Measurements from ENCODE around the gene F2RL3.

Gene F2RL3

GRCh38 chr19:16875584-16876555 is 12.9 kb upstream of the F2RL3 start:
- no peak for DNase-seq

GRCh38 chr19:16876904-16877361 is 11.9 kb upstream of the F2RL3 start:
- DNase-seq = no peak

DNA sequence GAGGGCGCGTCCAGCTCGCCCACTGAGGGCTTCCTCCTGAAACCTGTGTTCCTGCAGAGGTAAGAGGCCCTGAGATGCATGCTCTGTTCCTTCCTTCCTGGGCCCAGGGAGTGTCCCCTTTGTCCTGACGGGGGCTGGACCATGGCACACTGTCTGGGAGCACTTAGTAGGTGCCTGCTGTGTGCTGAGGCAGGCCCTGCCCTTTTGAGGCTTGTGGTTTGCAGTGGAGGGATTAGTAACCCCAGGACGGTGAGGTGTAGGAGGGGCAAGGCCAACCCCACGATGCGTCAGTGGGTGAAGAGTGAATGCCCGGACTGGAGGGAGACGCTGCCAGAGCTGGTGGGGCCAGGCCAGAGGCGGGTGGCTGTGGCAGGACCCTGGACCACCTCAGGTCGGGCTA is 11.2 kb upstream of the F2RL3 start:
- DNase-seq = no peak

DNA sequence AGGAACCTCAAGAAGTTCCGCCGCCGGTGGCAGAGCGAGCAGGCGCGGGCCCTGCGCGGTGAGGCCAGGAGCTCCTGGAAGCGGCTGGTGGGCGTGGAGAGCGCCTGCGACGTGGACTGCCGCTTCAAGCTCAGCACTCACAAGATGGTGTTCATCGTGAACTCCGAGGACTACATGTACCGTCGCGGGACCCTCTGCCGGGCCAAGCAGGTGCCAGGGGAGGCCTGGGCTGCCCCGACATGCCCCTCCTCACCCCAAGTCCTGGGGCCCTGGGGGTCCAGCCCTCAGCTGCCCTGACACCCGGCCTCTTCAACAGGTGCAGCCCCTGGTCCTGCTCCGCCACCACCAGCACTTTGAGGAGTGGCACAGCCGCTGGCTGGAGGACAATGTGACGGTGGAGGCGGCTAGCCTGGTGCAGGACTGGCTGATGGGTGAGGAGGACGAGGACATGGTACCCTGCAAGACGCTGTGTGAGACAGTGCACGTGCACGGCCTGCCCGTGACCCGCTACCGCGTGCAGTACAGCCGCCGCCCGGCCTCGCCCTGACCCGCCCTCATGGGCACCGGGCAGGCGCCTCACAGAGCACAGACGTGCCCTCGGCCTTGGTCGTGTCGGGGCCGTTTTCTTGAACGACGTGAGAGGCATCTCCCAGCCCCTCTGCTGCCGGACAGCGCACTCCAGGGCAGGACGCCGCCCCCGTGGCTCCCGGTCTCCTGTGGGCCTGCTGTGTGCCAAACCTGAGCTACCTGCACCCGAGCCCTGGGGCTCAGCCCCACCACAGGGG is 10.4 kb upstream of the F2RL3 start:
- DNase-seq = no peak

GRCh38 chr19:16880884-16881554 is 7.8 kb upstream of the F2RL3 start:
- no peak for DNase-seq

- no peak for DNase-seq
These were observed 6.7 kb upstream of the F2RL3 start for GRCh38 chr19:16882146-16882545.

GRCh38 chr19:16883522-16883921 is 5.3 kb upstream of the F2RL3 start:
- DNase-seq = no peak

DNA sequence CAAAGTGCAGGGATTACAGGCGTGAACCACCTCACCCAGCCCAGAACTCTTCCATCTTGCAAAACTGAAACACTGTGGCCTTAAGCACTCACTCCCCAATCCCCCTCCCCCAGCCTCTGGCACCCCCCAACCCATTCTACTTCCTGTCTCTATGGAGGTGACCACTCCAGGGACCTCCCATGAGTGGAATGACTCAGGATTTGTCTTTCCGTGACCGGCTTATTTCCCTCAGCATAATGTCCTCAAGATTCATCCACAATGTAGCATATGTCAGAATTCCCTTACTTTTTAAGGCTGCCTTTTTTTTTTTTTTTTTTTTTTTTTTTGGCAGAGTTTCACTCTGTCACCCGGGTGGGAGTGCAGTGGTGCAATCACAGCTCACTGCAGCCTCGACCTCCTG is 3.6 kb upstream of the F2RL3 start:
- DNase-seq = no peak

GRCh38 chr19:16886305-16886880 is 2.4 kb upstream of the F2RL3 start:
- no peak for DNase-seq

GRCh38 chr19:16887353-16888265 is 1.2 kb upstream of the F2RL3 start:
- no peak for DNase-seq

DNA sequence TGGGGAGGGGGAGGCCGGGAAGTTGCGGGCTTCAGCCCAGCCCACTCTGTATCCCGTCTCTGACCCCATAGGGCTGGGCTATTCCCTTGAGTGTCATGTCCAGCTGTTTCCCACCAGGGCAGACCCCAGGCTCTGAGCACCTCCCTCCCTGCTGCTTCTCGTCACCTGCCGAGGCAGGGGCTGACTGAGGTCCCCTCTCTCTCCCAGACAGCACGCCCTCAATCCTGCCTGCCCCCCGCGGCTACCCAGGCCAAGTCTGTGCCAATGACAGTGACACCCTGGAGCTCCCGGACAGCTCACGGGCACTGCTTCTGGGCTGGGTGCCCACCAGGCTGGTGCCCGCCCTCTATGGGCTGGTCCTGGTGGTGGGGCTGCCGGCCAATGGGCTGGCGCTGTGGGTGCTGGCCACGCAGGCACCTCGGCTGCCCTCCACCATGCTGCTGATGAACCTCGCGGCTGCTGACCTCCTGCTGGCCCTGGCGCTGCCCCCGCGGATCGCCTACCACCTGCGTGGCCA is 625 bp downstream of the F2RL3 start:
- DNase-seq = no peak

DNA sequence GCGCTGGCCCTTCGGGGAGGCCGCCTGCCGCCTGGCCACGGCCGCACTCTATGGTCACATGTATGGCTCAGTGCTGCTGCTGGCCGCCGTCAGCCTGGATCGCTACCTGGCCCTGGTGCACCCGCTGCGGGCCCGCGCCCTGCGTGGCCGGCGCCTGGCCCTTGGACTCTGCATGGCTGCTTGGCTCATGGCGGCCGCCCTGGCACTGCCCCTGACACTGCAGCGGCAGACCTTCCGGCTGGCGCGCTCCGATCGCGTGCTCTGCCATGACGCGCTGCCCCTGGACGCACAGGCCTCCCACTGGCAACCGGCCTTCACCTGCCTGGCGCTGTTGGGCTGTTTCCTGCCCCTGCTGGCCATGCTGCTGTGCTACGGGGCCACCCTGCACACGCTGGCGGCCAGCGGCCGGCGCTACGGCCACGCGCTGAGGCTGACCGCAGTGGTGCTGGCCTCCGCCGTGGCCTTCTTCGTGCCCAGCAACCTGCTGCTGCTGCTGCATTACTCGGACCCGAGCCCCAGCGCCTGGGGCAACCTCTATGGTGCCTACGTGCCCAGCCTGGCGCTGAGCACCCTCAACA is 1.2 kb downstream of the F2RL3 start:
- no peak for DNase-seq

DNA sequence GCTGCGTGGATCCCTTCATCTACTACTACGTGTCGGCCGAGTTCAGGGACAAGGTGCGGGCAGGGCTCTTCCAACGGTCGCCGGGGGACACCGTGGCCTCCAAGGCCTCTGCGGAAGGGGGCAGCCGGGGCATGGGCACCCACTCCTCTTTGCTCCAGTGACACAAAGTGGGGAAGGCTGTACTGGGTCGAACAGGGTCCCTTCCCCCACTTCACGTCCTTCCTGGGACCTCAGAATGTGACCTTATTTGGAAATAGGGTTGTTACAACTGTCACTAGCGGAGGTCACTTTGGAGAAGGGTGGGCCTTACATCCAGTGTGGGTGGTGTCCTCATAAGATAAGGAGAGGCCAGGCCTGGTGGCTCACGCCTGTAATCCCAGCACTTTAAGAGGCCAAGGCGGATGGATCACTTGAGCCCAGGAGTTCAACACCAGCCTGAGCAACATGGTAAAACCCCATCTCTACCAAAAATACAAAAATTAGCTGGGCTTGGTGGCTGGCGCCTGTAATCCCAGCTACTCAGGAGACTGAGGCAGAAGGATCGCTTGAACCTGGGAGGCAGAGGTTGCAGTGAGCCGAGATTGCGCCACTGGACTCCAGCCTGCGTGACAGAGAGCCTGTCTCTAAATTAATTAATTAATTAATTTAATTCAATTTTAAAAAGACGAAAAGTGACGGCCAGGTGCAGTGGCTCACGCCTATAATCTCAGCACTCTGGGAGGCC is 1.8 kb downstream of the F2RL3 start:
- no peak for DNase-seq

DNA sequence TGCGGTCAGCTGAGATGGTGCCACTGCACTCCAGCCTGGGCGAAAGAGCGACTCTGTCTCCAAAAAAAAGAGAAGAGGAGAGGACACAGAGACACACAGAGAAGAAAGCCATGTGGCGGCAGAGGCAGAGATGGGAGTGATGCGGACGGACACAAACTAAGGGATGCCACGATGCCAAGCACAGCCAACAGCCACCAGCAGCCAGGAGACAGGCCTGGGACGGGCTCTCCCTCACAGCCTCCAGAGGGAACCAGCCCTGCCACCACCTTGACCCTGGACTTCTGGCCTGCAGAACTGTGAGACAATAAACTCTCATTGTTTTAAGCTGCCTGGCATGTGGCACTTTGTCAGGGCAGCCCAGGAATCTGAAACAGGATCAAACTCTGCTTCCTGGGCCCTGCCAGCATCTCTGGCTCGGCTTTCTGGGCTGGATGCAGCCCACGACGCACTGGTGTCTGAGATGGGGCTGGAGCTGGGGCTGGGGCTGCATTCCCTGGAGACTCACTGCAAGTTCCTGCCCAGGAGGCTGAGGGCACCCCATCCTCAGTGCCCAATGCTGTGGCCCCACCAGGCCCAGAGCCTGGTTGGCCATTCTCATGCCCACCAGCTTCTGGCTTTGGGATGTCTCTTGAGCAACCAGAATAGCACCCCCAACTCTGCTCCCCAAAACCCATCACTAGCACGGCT is 3.0 kb downstream of the F2RL3 start:
- no peak for DNase-seq

DNA sequence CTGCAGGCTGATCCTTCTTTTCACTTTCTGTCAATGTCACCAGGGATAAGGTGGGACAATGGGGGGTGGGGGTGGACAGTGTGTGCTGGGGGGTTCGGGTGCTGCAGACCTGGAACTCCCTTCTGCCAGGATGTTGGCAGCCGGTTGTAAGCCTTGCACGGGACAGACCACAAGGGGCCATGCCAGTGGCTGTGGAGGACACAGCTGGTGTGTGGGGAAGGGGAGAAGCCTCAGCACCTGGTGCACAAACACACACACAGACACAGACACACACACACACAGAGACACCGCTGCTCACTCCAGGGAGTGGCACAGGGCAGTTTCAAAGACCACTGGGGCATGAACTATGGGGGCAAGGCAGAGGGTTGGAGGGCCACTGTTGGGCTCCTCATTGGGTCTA is 3.6 kb downstream of the F2RL3 start:
- no peak for DNase-seq

DNA sequence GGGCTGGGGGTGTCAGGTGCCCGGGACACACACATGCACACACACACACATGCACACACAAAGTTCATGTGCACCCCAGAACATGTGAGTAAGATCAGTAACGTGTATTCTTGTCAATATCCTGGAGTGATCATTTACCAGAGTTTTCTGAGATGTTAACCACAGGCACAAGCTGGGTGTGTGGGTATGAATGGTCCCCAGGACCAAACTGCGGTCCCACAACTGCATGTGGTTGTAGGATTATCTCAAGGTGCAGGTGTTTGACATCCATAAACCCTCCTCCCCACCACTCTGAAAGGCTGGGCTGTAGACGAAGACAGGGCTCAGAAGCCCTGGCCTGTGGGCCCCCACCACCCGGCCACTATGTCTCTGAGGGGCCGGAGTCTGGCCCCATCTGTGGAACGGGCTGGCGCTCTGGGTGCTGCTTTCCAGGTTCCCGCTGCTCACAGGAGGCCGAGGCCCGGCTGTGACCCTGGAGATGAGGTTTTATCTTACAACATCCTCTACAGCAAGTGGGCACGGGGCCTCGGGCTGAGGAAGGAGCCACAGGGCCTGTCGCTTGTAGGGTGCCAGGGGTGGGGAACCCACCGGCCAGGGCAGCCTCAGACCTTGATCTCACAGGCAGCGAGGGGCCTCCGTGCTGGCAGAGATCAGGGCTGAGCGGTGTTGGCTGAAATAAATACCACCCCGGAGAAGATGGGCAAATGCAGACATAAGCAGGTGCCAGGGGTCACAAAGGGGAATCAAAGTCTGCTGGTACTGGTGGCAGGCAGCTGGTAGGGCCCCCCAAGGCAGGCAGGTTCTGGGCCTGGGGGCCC is 4.3 kb downstream of the F2RL3 start:
- DNase-seq = no peak

GRCh38 chr19:16893686-16893989 is 4.8 kb downstream of the F2RL3 start:
- DNase-seq = no peak

DNA sequence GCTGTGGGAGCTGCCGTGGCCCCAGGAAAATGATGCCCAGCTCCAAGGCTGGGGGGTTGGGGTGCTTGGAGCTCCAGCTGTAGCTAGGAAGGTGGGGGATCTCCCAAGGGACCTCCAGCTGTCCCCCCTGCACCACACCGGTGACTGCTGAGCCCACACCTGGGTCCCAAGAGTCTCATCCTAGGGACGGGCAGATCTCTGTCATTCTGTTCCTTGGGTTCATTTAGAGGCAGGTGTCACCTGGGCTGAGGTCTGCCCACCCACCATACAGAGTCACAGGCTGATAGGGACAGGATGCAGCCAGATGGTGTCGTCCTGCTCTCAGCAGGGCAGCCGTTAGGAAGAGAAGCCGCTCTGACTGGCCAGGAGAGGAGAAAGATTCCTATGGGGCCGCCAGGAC is 5.3 kb downstream of the F2RL3 start:
- DNase-seq = no peak

- no peak for DNase-seq
These were observed 6.8 kb downstream of the F2RL3 start for GRCh38 chr19:16895467-16896145.
